SKM-1 (cell line): ENCODE measurements around the gene CHTF18.
"Not testable (repeated sequence)": the region's sequence is repeated elsewhere in the genome, so short reads cannot be mapped to it uniquely, and the experiment has no call there.

Experiments used
- DNase-seq: peaks from one replicate; lab custom pipeline; 2025; ENCODE audit not compliant: unreplicated experiment; lab: John Stamatoyannopoulos, UW

The CHTF18 gene

GRCh38 chr16:788399-789126 is at the start of gene CHTF18:
CHTF18 (plus strand) TSS chr16:788620; CDS start chr16:788685, 65 bp downstream.
- peak; percentile 78 for DNase-seq

- DNase-seq, result no peak
Measured at GRCh38 chr16:739560-740458, 48.6 kb upstream of the CHTF18 start.

- no peak for DNase-seq
Measured at GRCh38 chr16:740459-740763, 48.0 kb upstream of the CHTF18 start.

GRCh38 chr16:740764-741505 is 47.5 kb upstream of the CHTF18 start, which contains the start of gene CIAO3:
CIAO3 (minus strand) TSS chr16:740997; CDS start chr16:740985, 12 bp downstream.
- DNase-seq, result peak; percentile 44

- DNase-seq, result no peak
Measured at GRCh38 chr16:741986-742629, 46.3 kb upstream of the CHTF18 start.

- DNase-seq, result not testable (repeated sequence)
Measured at GRCh38 chr16:742894-743293, 45.5 kb upstream of the CHTF18 start.

GRCh38 chr16:743794-744500 is 44.5 kb upstream of the CHTF18 start:
- DNase-seq, result no peak

- no peak for DNase-seq
Measured at GRCh38 chr16:745739-746138, 42.7 kb upstream of the CHTF18 start.

- no peak for DNase-seq
Measured at GRCh38 chr16:746637-747036, 41.8 kb upstream of the CHTF18 start.

- no peak for DNase-seq
Measured at GRCh38 chr16:747978-748746, 40.3 kb upstream of the CHTF18 start.

GRCh38 chr16:749010-749409 is 39.4 kb upstream of the CHTF18 start:
- DNase-seq, result no peak

- DNase-seq, result no peak
Measured at GRCh38 chr16:750485-750884, 37.9 kb upstream of the CHTF18 start.

GRCh38 chr16:751152-752006 is 37.0 kb upstream of the CHTF18 start:
- DNase-seq, result no peak

- no peak for DNase-seq
Measured at GRCh38 chr16:752007-752312, 36.5 kb upstream of the CHTF18 start.

GRCh38 chr16:754121-754607 is 34.3 kb upstream of the CHTF18 start:
- not testable (repeated sequence) for DNase-seq

GRCh38 chr16:754656-755055 is 33.8 kb upstream of the CHTF18 start:
- DNase-seq, result peak; percentile 60

GRCh38 chr16:756428-756827 is 32.0 kb upstream of the CHTF18 start:
- no peak for DNase-seq

- DNase-seq, result no peak
Measured at GRCh38 chr16:759110-759910, 29.1 kb upstream of the CHTF18 start.
